ENCODE measurements around the gene POLD4. TPM values are rescaled to one million over a fixed set of nuclear protein-coding genes. Genes with fewer than 3 reads are reported as not detected.
"Not testable (repeated sequence)": the region's sequence is repeated elsewhere in the genome, so short reads cannot be mapped to it uniquely, and the experiment has no call there.

POLD4 gene
- total RNA-seq, result 10 to 100 TPM; 40.7 to 47.6 TPM
- 24.3 TPM for polyA plus RNA-seq (2013, experiment 1 of 2)
- 30.1 TPM for polyA plus RNA-seq (2013, experiment 2 of 2)
- long read RNA-seq, experiment 1, transcript POLD4-201 (4 exons, 918 nt), result major isoform, 16 of 20 reads
- long read RNA-seq, experiment 1, partial matches to known transcripts, result 0 of 20 reads
- long read RNA-seq, experiment 1, other reads (novel, unspliced or antisense), result 2 of 20 reads
- long read RNA-seq, experiment 2, transcript POLD4-201 (4 exons, 918 nt), result major isoform, 25 of 35 reads
- long read RNA-seq, experiment 2, partial matches to known transcripts, result 0 of 35 reads
- long read RNA-seq, experiment 2, other reads (novel, unspliced or antisense), result 3 of 35 reads
- long read RNA-seq, experiment 3, transcript POLD4-201 (4 exons, 918 nt), result major isoform, 32 of 48 reads
- long read RNA-seq, experiment 3, partial matches to known transcripts, result 2 of 48 reads
- long read RNA-seq, experiment 3, other reads (novel, unspliced or antisense), result 5 of 48 reads
- long read RNA-seq, experiment 4, transcript POLD4-206 (4 exons, 899 nt), result minor isoform, 5 of 83 reads
- long read RNA-seq, experiment 4, transcript POLD4-207 (4 exons, 584 nt), result minor isoform, 11 of 83 reads
- long read RNA-seq, experiment 4, transcript POLD4-201 (4 exons, 918 nt), result major isoform, 59 of 83 reads
- long read RNA-seq, experiment 4, partial matches to known transcripts, result 0 of 83 reads
- long read RNA-seq, experiment 4, other reads (novel, unspliced or antisense), result 5 of 83 reads

- peaks cover 35% of the 10 kb centered on the region for H3K4me1 ChIP-seq (ENCODE audit: control insufficient read depth, insufficient read depth, low read length)
- H3K36me3 ChIP-seq (ENCODE audit: control insufficient read depth, insufficient read depth, low read length), result no peaks in the 10 kb centered on the region
- Mint-ChIP-seq H3K9me3 (no peaks in the 10 kb centered on the region), H3K36me3 (ENCODE audit: low read depth) (no peaks in the 10 kb centered on the region), H3K4me3 (peak within 1 kb of the TSS; percentile 83), H3K27ac (peak within 1 kb of the TSS; percentile 97), H3K4me1 (peaks cover 40% of the 10 kb centered on the region), H3K27me3 (ENCODE audit: insufficient read depth) (peaks cover 7% of the 10 kb centered on the region)
- peak within 1 kb of the TSS; percentile 88 for H3K4me3 ChIP-seq (ENCODE audit: low read length)
- peak; percentile 99 for DNase-seq
- no peaks in the 10 kb centered on the region for H3K27me3 ChIP-seq (ENCODE audit: control insufficient read depth, insufficient read depth, low read length, poor library complexity, severe bottlenecking)
- no peak for TF ChIP-seq CTCF (conservative IDR thresholded peaks at IDR 0.05)
- 0% methylated on average over 6 to 37 of the region's 37 CpGs for WGBS, 2 experiments (ENCODE audit: insufficient coverage in 1 of 2, insufficient read length in 1 of 2)
- H3K9me3 ChIP-seq (ENCODE audit: control insufficient read depth, low read length), result no peaks in the 10 kb centered on the region
- H3K9ac ChIP-seq (ENCODE audit: extremely low read depth, low read length, poor library complexity, severe bottlenecking), result peak within 1 kb of the TSS; percentile 75
- peak within 1 kb of the TSS; percentile 88 for H3K27ac ChIP-seq (ENCODE audit: low read depth, low read length)
Observed at GRCh38 chr11:67353317-67354074, at the start of gene POLD4. POLD4 (minus strand) TSS chr11:67353546; CDS start chr11:67353399, 147 bp downstream.

- not testable (repeated sequence) for H3K9me3 Mint-ChIP-seq; H3K4me1 ChIP-seq (ENCODE audit: control insufficient read depth, insufficient read depth, low read length); H3K27me3 ChIP-seq (ENCODE audit: control insufficient read depth, insufficient read depth, low read length, poor library complexity, severe bottlenecking); H3K4me3 Mint-ChIP-seq; DNase-seq; H3K9me3 ChIP-seq (ENCODE audit: control insufficient read depth, low read length); H3K9ac ChIP-seq (ENCODE audit: extremely low read depth, low read length, poor library complexity, severe bottlenecking); H3K27ac Mint-ChIP-seq; H3K27me3 Mint-ChIP-seq (ENCODE audit: insufficient read depth); H3K4me1 Mint-ChIP-seq; H3K4me3 ChIP-seq (ENCODE audit: low read length); H3K27ac ChIP-seq (ENCODE audit: low read depth, low read length)
- H3K36me3 Mint-ChIP-seq (ENCODE audit: low read depth), result peaks cover 19% of the 10 kb centered on the region
- WGBS, 2 experiments (ENCODE audit: insufficient coverage in 1 of 2, insufficient read length in 1 of 2), result 93 to 96% methylated on average over 9 of the region's 9 CpGs
- H3K36me3 ChIP-seq (ENCODE audit: control insufficient read depth, insufficient read depth, low read length), result peaks cover 20% of the 10 kb centered on the region
Observed at GRCh38 chr11:67403085-67403484, 49.7 kb upstream of the POLD4 start.

- 87 to 89% methylated on average over 18 to 19 of the region's 19 CpGs for WGBS, 2 experiments (ENCODE audit: insufficient coverage in 1 of 2, insufficient read length in 1 of 2)
- not testable (repeated sequence) for H3K9ac ChIP-seq (ENCODE audit: extremely low read depth, low read length, poor library complexity, severe bottlenecking); H3K9me3 ChIP-seq (ENCODE audit: control insufficient read depth, low read length); H3K4me3 ChIP-seq (ENCODE audit: low read length); H3K4me1 Mint-ChIP-seq; H3K27ac Mint-ChIP-seq; H3K9me3 Mint-ChIP-seq; H3K27me3 ChIP-seq (ENCODE audit: control insufficient read depth, insufficient read depth, low read length, poor library complexity, severe bottlenecking); H3K27me3 Mint-ChIP-seq (ENCODE audit: insufficient read depth); DNase-seq; H3K27ac ChIP-seq (ENCODE audit: low read depth, low read length); H3K4me1 ChIP-seq (ENCODE audit: control insufficient read depth, insufficient read depth, low read length)
- H3K4me3 Mint-ChIP-seq, result peak overlapping the region; percentile 66
- H3K36me3 Mint-ChIP-seq (ENCODE audit: low read depth), result peaks cover 26% of the 10 kb centered on the region
- H3K36me3 ChIP-seq (ENCODE audit: control insufficient read depth, insufficient read depth, low read length), result peaks cover 28% of the 10 kb centered on the region
Observed at GRCh38 chr11:67402192-67402839, 49.0 kb upstream of the POLD4 start.

Data from endodermal cell (in vitro differentiated cells).